Activated T-helper 17 cell treated with anti-CD3 and anti-CD28 coated beads, Interleukin-2, amount 50 U/mL, for 72 hours (primary cell): ENCODE results near the gene SMCO2. TPM values are rescaled to one million over a fixed set of nuclear protein-coding genes. Genes with fewer than 3 reads are reported as not detected.
A peak's percentile ranks its signal among the peaks of the same experiment; 100 is the strongest.

ENCODE experiments used
- ATAC-seq: fragments of 150-1000 bp; cut with Tn5 transposase; replicated peaks from 2 replicates; pipeline ENCODE4 v1.10.0; 2021; ENCODE audit warnings: mild to moderate bottlenecking, moderate library complexity
- H3K27ac Mint-ChIP-seq: one replicate; pipeline ENCODE4 v1.8.0; 2022; ENCODE audit warnings: mixed read lengths
- H3K27me3 Mint-ChIP-seq: one replicate; pipeline ENCODE4 v1.8.0; 2022; ENCODE audit warnings: mixed read lengths
- H3K36me3 Mint-ChIP-seq: one replicate; pipeline ENCODE4 v1.8.0; 2022; ENCODE audit warnings: low read depth, mild to moderate bottlenecking, mixed read lengths
- H3K4me1 Mint-ChIP-seq: one replicate; pipeline ENCODE4 v1.8.0; 2022; ENCODE audit warnings: mixed read lengths
- H3K4me3 Mint-ChIP-seq: one replicate; pipeline ENCODE4 v1.8.0; 2022; ENCODE audit warnings: mild to moderate bottlenecking, mixed read lengths
- H3K9me3 Mint-ChIP-seq: one replicate; pipeline ENCODE4 v1.8.0; 2022; ENCODE audit warnings: mixed read lengths
- total RNA-seq, 2 donors: library from RNA; stranded (reverse); gene quantifications; one replicate each; pipeline ENCODE4 v1.2.3, GENCODE V29; 2022

SMCO2 gene
- total RNA-seq, 2 donors from 2014 or later = 0.41 TPM; not detected in 1

DNA sequence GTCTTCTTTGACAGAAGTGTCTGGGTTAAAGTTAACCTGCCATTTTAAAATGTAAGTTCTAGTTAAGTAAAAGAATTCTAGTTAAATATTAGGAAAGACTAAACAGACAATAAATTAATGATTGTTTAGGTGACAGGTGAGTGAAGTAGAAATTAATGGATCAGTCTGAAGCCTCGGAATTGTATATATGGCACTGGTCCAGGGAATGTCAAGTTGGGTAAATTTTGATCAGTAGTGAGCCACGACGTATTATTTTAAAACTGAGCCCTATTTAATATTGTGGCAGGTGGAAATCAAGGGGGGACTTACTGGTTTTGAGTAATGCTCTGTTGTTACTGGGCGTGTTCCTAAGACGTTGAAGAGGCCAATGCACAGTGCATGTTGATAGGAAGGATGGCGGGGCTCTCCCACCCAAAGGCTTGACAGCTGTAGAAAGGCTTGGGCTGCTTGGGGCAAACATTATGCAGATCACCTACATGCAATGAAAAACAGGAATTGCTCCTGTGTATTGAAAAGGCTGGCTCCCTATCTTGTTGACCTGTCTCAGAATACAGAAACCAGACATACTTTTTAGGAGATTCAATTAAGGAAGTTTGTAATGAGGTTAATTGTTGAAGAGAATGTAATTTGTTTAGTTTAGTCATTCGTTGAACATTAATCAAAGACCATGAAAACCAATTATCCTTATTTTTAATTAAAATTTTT lies 71.6 kb downstream of the SMCO2 start:
- H3K27me3 Mint-ChIP-seq = peaks cover 18% of the 10 kb centered on the region

DNA sequence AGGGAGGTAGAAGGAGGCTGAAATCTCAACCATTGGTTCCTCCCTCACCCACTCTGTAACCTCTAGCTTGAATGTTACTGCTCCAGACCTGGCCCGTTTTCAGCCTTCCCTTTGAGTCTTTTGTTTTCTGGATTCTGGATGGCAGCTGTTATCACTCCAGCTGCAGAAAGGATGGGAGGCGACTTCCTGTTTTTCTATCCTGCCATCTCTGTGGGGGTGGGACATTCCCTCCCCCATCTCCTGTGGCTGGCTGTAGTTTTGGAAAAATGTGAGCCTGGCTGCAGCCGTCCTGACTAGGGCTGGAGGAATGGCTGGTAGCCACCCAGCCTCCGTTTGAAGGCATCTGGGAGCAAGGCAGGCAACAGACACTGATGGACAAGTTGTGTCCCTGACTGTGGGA lies 74.5 kb downstream of the SMCO2 start:
- no peaks in the 10 kb centered on the region for H3K9me3 Mint-ChIP-seq
- H3K36me3 Mint-ChIP-seq = no peaks in the 10 kb centered on the region
- H3K4me3 Mint-ChIP-seq = no peak overlapping the region
- no peak overlapping the region for H3K27ac Mint-ChIP-seq
- peaks cover 18% of the 10 kb centered on the region for H3K27me3 Mint-ChIP-seq
- H3K4me1 Mint-ChIP-seq = peaks cover 19% of the 10 kb centered on the region
- no peak for ATAC-seq

More for the DNA sequence above, 71.6 kb downstream of the SMCO2 start:
- Mint-ChIP-seq H3K4me1 (peaks cover 9% of the 10 kb centered on the region), H3K27ac (no peak overlapping the region), H3K9me3 (no peaks in the 10 kb centered on the region), H3K36me3 (no peaks in the 10 kb centered on the region), H3K4me3 (no peak overlapping the region)
- ATAC-seq = no peak

DNA sequence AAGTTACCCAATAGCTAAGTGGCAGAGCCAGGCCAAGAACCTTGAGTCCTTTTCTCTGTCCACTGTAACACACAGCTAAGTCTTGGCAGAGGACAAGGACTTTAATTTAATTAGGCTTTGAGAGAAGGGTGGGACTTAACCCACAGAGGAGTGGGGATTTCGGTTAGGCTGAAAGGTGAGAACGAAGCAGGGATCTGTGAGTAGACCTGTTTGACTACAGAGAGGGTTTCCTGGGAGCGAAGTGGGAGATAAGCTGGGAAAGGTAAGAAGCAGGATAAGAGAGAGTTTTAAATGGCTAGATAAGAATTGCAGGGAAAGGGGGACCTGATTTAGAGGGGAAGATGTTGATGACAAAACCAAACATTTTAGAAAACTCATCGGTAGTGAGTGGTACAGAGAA lies 75.4 kb downstream of the SMCO2 start:
- no peaks in the 10 kb centered on the region for H3K9me3 Mint-ChIP-seq
- H3K27ac Mint-ChIP-seq = no peak overlapping the region
- peaks cover 13% of the 10 kb centered on the region for H3K27me3 Mint-ChIP-seq
- no peak for ATAC-seq
- H3K4me1 Mint-ChIP-seq = peaks cover 19% of the 10 kb centered on the region
- no peaks in the 10 kb centered on the region for H3K36me3 Mint-ChIP-seq
- peak overlapping the region; percentile 92 for H3K4me3 Mint-ChIP-seq

DNA sequence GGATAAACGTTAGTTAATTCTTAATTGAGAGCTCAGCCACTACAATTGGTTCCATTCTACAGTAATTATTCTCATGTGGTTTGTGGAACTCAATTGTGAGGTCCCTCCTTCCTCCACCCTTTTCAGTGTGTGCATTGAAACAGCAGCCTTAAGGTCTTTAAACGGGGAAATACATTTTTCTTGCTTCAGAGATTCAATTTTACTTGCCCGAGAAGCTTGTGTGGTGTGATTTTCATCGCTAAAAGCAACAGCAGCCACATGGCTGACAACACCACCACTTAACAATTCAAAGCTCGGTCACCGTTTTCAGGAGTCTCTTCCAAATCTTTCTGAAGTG lies 76.7 kb downstream of the SMCO2 start:
- Mint-ChIP-seq H3K4me3 (peak overlapping the region; percentile 92), H3K36me3 (no peaks in the 10 kb centered on the region), H3K9me3 (no peaks in the 10 kb centered on the region), H3K27me3 (peaks cover 8% of the 10 kb centered on the region), H3K4me1 (peaks cover 19% of the 10 kb centered on the region), H3K27ac (peak overlapping the region; percentile 85)
- ATAC-seq = peak; percentile 1

DNA sequence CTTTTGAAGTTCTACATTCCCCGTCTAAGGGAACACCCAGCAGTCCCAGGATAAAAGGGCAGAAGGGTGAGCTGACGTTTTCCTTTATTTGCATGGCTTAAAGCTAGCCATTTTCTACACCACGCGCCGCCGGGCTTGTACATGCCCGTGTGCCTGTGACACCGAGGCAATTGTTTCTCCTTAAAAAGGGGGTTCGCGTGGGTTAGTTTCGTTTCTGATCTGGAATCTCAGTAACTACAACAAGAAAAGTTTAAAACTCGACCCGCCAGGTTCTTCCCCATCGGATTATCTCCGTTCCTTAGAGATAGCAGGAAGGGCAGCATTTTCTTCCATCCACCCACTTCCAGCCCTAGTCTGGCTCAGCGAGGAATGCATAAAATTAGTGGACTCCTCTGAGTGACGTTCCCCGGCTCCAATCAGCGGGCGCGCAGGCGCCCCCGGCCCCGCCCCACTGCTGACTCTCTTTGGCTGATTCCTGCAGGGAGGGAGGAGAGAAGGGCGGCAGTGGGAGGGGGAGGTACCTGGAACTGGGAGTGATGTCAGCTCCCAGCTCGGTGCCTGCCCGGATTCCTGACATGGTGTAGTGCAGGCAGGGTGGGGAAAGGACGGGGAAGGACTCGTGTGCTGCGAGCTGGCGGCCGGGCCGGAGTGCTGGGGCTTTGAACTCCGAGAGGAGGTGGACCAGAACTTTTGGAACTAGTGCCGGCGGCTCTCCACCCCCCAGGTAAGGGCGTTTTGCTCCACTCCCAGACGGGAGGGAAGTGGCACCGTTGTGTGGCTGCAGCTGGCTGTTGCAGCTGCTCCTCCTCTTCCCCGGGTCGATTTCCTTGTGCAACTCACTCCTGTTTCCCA lies 77.3 kb downstream of the SMCO2 start, which contains the start of gene PPFIBP1:
PPFIBP1 (plus strand) TSS at position 565 of the 852 bp plus-strand sequence. CDS start 109,191 bp downstream, outside the sequence.
- ATAC-seq = peak; percentile 98
- Mint-ChIP-seq H3K27me3 (peaks cover 8% of the 10 kb centered on the region), H3K9me3 (no peaks in the 10 kb centered on the region), H3K27ac (peak within 1 kb of the TSS; percentile 85), H3K4me1 (peaks cover 19% of the 10 kb centered on the region), H3K4me3 (peak within 1 kb of the TSS; percentile 92), H3K36me3 (no peaks in the 10 kb centered on the region)

DNA sequence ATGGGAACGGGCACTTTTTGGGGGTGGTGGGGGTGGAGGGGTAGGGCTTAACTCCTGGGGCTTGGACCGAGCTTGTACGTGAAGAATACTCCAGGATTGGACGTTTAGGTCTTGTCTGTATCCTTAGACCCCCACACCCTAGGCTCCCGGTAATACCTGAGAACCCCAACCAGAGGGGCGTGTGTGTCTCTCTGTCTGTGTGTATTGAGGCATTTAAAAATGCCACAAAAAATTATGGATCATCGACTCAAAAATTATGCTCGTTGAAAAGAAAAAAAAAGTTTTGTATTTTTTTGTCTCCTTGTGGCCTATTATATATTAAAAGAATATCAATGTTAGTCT lies 77.9 kb downstream of the SMCO2 start:
- H3K27ac Mint-ChIP-seq = peak overlapping the region; percentile 85

DNA sequence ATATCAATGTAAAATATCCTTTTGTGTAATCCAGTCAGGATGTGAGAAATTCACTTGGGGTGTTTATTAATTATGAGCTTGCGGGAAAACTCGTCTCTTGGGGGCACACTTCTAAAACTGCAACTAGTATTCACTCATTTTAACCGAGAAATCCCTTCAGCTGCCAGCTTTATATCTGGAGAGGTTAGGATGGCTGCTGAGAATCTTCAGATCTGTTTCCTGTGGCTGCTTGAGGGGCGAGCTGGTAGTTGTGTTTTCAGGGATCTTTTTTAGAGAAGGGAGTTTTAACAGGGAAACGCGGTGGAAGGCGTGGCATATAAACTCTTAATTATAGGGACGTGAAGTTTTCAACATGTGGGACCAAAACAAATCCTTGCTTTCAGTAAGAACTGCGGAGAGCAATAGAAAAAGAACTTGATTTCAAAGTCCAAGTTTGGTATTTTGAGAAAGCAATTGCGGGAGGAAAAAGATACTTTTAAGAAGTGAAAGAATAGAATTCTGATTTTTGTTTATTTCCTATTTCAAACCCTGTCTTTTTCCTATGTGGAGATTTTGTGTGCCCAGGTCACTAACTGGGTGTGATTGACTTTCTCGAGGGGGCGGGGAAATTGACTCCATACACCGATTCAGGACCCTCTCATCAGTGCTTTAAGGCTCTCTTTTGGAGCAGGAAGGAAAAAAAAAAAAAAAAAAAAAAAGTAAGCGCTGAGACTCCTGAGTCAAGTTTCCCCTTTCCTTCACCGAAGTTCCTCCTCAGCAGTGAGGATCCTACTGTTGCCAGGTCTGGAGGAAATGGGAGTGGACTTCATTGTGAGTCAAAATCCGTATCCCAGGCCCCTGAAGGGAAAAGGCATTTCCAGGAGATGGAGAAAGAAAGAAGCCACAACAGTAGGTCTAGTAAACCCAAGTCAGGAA lies 78.6 kb downstream of the SMCO2 start:
- H3K27ac Mint-ChIP-seq = peak overlapping the region; percentile 44
- ATAC-seq = no peak
- peak overlapping the region; percentile 92 for H3K4me3 Mint-ChIP-seq
- H3K9me3 Mint-ChIP-seq = no peaks in the 10 kb centered on the region
- no peaks in the 10 kb centered on the region for H3K36me3 Mint-ChIP-seq
- H3K4me1 Mint-ChIP-seq = peaks cover 19% of the 10 kb centered on the region
- no peaks in the 10 kb centered on the region for H3K27me3 Mint-ChIP-seq

More for the DNA sequence above, 77.9 kb downstream of the SMCO2 start:
- H3K4me3 Mint-ChIP-seq = peak overlapping the region; percentile 92
- no peaks in the 10 kb centered on the region for H3K36me3 Mint-ChIP-seq
- no peaks in the 10 kb centered on the region for H3K9me3 Mint-ChIP-seq
- peaks cover 19% of the 10 kb centered on the region for H3K4me1 Mint-ChIP-seq
- ATAC-seq = peak; percentile 1
- peaks cover 5% of the 10 kb centered on the region for H3K27me3 Mint-ChIP-seq

DNA sequence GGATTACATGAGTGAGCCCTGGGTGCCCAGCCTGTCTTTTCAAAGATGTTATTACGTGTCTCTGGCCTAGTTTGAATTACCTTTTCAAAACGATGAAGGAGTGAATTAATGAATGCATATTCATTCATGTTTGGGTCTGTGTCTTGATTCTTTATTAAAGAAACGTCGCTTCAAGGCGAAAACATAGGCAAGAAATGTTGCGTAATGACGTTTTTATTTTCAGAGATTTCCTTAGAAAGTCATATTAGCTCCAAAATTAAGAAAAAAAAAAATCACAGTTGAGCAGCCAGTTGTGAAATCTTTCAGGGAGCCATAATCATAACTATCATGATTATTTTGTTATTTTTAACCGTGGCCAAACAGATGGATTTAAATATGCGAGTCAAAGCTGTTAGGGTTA lies 81.0 kb downstream of the SMCO2 start:
- peaks cover 3% of the 10 kb centered on the region for H3K27me3 Mint-ChIP-seq
- H3K36me3 Mint-ChIP-seq = no peaks in the 10 kb centered on the region
- no peak for ATAC-seq

DNA sequence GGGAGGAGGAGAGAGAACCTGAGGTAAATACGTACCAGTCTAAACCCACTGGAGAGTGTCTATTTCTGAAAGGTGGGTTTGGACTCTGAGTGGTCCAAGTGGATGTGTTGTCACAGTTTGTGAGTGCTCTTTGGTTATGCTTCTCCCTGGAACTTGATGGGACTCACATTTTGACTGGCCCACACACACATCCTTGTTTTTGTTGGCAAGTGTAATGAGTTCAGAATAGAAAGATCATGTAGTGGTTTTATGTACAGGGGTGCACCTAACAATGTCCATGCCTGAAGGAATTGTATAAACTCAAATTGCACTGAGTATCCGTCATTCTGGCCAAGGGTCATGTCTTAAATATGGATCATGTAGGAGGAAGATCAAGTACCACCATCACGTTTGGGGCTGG lies 82.3 kb downstream of the SMCO2 start:
- Mint-ChIP-seq H3K4me3 (no peak overlapping the region), H3K9me3 (no peaks in the 10 kb centered on the region), H3K4me1 (peaks cover 11% of the 10 kb centered on the region), H3K27ac (no peak overlapping the region), H3K27me3 (peaks cover 3% of the 10 kb centered on the region), H3K36me3 (no peaks in the 10 kb centered on the region)
- no peak for ATAC-seq

More for the DNA sequence above, 81.0 kb downstream of the SMCO2 start:
- Mint-ChIP-seq H3K9me3 (no peaks in the 10 kb centered on the region), H3K27ac (no peak overlapping the region), H3K4me3 (no peak overlapping the region), H3K4me1 (peaks cover 12% of the 10 kb centered on the region)

DNA sequence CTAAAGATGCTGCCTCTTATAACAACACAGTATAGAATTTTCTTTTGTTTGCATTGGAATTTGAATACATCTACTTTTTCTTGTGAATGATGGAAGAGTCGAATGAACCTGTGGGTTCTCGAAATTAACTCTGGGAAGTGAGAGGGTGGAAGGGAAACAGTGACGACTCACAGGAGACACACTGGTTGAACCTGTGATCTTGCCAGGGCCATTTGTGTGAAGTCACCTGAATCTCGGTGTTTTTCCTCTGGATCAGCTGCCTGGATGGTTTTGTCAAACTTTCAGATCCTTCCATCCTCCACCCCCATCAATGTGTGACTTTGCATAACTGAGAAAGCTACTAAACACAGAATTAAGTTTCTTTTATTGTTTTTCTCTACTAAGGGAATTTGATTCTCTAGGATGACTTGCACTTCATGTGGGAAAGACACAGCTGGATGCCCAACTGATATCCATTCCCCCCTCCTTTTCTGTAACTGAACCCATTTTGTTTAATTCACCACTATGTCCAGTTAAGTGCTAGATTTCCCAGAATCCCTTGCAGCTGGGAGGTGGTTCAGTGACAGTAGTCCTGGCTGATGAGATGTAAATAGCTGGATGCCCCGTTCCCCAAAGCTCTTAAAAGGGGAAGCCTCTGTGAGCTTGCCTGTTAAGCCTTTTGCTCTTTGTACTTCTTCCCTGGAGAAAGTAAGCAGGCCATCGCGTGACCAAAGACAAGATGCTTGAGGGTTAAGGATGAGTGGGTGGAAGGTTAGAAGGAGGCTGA lies 83.8 kb downstream of the SMCO2 start:
- peaks cover 17% of the 10 kb centered on the region for H3K4me1 Mint-ChIP-seq
- H3K27me3 Mint-ChIP-seq = peaks cover 3% of the 10 kb centered on the region
- no peaks in the 10 kb centered on the region for H3K9me3 Mint-ChIP-seq
- ATAC-seq = peak; percentile 37
- no peaks in the 10 kb centered on the region for H3K36me3 Mint-ChIP-seq
- H3K27ac Mint-ChIP-seq = no peak overlapping the region
- H3K4me3 Mint-ChIP-seq = no peak overlapping the region

DNA sequence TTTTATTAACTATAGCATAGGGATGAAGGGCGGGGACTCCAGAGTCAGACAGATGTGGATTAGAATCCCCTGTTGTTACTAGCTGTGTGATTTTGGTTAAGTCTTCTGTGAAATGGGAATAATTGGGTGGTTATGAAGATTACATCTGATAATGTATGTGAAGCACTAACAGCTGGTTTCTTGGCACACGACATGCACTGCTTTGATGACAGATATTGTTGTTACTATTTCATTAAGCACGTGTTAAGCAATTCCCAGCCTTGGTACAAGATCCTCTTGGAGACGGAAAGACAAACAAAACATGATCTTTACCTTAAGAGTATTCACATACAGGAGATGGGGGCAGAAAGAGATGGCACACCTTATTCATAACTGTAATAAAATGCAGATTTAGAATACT lies 85.4 kb downstream of the SMCO2 start:
- H3K27ac Mint-ChIP-seq = no peak overlapping the region
- H3K9me3 Mint-ChIP-seq = no peaks in the 10 kb centered on the region
- no peak overlapping the region for H3K4me3 Mint-ChIP-seq
- peaks cover 3% of the 10 kb centered on the region for H3K27me3 Mint-ChIP-seq
- no peaks in the 10 kb centered on the region for H3K36me3 Mint-ChIP-seq
- peaks cover 17% of the 10 kb centered on the region for H3K4me1 Mint-ChIP-seq
- ATAC-seq = no peak

DNA sequence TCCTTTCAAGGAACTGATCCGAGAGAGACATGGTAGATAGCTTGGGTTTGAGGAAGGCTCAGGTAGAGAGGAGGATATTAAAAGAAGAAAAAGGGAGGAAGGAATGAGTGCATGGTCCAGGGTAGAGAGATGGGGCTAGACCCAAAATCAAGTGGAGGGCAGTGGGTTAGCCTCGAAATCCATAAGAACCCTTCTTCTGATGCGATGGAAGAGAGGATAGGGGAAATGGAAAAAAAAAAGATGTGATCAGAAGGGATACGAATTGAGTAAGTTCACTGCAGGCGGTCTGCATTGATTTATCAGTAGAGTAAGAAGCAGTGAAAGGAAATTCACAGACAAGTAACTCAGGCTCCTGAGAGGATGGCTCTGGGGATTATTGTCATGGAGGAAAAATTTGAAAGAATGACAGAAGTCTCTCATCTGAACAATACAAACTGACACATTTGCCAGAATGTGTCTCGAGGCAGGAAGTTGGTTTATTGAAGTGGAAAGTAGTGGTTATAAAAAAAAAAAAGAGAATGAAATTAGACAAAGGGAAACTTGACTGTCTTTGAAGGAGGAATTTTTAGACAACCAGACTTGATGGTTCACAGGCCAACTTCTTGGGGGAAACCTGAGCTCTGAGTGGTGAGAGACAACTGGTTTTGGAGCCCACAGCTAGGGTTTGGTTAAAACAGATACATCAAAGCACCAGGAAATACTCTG lies 87.7 kb downstream of the SMCO2 start:
- peak overlapping the region; percentile 46 for H3K4me3 Mint-ChIP-seq
- H3K27me3 Mint-ChIP-seq = peaks cover 3% of the 10 kb centered on the region
- no peaks in the 10 kb centered on the region for H3K9me3 Mint-ChIP-seq
- H3K27ac Mint-ChIP-seq = peak overlapping the region; percentile 54
- peaks cover 17% of the 10 kb centered on the region for H3K4me1 Mint-ChIP-seq
- no peaks in the 10 kb centered on the region for H3K36me3 Mint-ChIP-seq
- ATAC-seq = peak; percentile 85

DNA sequence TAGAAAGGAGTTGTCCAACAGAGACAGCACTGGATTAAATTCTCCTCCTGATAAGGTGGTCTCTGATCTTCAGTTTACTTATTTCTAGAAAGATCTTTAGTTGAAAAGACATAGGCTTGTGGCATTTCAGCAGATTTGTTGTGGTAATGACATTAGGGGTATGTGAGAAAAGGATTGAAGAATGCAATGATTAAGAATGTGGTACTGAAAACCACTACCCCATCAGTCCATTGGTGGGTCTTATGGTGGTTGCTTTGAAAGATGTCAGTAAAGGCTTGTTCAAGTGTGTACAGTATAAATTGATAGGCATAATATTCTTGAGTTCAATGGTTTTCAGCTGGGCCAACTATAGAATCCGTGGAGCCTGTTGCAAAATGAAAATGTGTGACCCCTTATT lies 88.2 kb downstream of the SMCO2 start:
- H3K4me3 Mint-ChIP-seq = peak overlapping the region; percentile 46
- H3K27me3 Mint-ChIP-seq = peaks cover 3% of the 10 kb centered on the region
- H3K36me3 Mint-ChIP-seq = no peaks in the 10 kb centered on the region
- peak; percentile 61 for ATAC-seq
- no peaks in the 10 kb centered on the region for H3K9me3 Mint-ChIP-seq
- H3K27ac Mint-ChIP-seq = peak overlapping the region; percentile 54
- H3K4me1 Mint-ChIP-seq = peaks cover 17% of the 10 kb centered on the region
